Gastrocnemius medialis (tissue), 4 donors: ENCODE results near the gene SYCN.

ENCODE experiments used
- POLR2A ChIP-seq, 2 donors: fragments of 450-650 bp; IDR thresholded peaks; one replicate each; pipeline ENCODE4 v1.6.1; 2017; ENCODE audit warnings: antibody characterized with exemption in 2 of 2, mild to moderate bottlenecking in 2 of 2, moderate library complexity in 2 of 2
- TF ChIP-seq, protein P1 (sequence below), 5 experiments: fragments of 450-650 bp in 3 of 5; fragments of 200-600 bp in 2 of 5; sonication (generic) in 2 of 5; IDR thresholded peaks in 4 of 5; conservative IDR thresholded peaks in 1 of 5; 1 replicate in 4 of 5; 2 replicates in 1 of 5; pipeline ENCODE4 v1.5.1; 2016 to 2019; ENCODE audit warnings: antibody characterized with exemption in 5 of 5, mild to moderate bottlenecking in 3 of 5, moderate library complexity in 3 of 5

DNA sequence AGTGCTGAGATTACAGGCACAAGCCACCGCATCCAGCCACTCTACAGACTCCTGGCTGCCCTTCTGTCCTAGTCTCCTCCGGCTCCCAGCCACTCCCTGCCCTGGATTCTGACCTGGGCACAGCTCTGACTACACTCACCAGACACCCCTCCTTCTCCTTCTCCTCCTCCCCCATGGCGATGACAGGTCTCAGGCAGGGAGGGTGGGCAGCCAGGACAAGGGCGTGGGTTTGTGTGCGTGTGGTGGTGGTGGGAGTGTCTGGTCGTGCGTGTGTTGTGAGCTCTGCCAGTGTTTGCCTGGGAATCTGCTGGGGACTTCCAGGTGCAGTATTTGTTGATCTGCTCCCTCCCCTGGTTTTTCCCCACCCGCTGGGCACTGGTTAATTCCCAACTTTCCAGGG is 10.3 kb downstream of the SYCN start:
- TF ChIP-seq, protein P1, sequence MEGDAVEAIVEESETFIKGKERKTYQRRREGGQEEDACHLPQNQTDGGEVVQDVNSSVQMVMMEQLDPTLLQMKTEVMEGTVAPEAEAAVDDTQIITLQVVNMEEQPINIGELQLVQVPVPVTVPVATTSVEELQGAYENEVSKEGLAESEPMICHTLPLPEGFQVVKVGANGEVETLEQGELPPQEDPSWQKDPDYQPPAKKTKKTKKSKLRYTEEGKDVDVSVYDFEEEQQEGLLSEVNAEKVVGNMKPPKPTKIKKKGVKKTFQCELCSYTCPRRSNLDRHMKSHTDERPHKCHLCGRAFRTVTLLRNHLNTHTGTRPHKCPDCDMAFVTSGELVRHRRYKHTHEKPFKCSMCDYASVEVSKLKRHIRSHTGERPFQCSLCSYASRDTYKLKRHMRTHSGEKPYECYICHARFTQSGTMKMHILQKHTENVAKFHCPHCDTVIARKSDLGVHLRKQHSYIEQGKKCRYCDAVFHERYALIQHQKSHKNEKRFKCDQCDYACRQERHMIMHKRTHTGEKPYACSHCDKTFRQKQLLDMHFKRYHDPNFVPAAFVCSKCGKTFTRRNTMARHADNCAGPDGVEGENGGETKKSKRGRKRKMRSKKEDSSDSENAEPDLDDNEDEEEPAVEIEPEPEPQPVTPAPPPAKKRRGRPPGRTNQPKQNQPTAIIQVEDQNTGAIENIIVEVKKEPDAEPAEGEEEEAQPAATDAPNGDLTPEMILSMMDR (IDR thresholded peaks at IDR 0.05 in 4 of 5, conservative IDR thresholded peaks at IDR 0.05 in 1 of 5): no peak
- no peak for TF ChIP-seq POLR2A (IDR thresholded peaks at IDR 0.05)
